NB4 (cell line): Measurements from ENCODE around the gene SGCD.

Experiments used
- DNase-seq: peaks from one replicate; pipeline ENCODE4 v3.0.0; 2010; ENCODE audit warnings: low read depth
- H3K4me3 ChIP-seq: one replicate; pipeline ENCODE4 v1.5.1; 2011; ENCODE audit warnings: mild to moderate bottlenecking, low read depth, low read length, moderate library complexity
- CTCF ChIP-seq: IDR thresholded peaks from one replicate; pipeline ENCODE4 v1.5.1; 2012; ENCODE audit warnings: low read depth, low read length
- MAX ChIP-seq: IDR thresholded peaks from 2 replicates; pipeline ENCODE4 v1.6.1; 2011; ENCODE audit warnings: low read depth, low read length
- MYC ChIP-seq: IDR thresholded peaks from 2 replicates; pipeline ENCODE4 v1.6.1; 2011; ENCODE audit warnings: low read depth, low read length
- POLR2A ChIP-seq: IDR thresholded peaks from 2 replicates; pipeline ENCODE4 v1.6.1; 2011; ENCODE audit warnings: mild to moderate bottlenecking; ENCODE audit not compliant: insufficient read length; ENCODE audit errors: extremely low read depth

The SGCD gene

GRCh38 chr5:156589104-156589945, 262.4 kb downstream of the SGCD start:
- H3K4me3 ChIP-seq, result no peak overlapping the region
- TF ChIP-seq POLR2A (no peak), MYC (no peak), MAX (no peak), CTCF (no peak)
- DNase-seq, result no peak

- no peak overlapping the region for H3K4me3 ChIP-seq
- DNase-seq, result no peak
- TF ChIP-seq MAX, result no peak
- no peak for TF ChIP-seq MYC
- TF ChIP-seq CTCF, result no peak
- no peak for TF ChIP-seq POLR2A
Measured at GRCh38 chr5:156589946-156590216, 262.9 kb downstream of the SGCD start.

- no peak for DNase-seq
- no peak overlapping the region for H3K4me3 ChIP-seq
- TF ChIP-seq POLR2A (no peak), MAX (no peak), CTCF (no peak), MYC (no peak)
Measured at GRCh38 chr5:156590978-156591377, 264.0 kb downstream of the SGCD start.

- no peak overlapping the region for H3K4me3 ChIP-seq
- TF ChIP-seq POLR2A (no peak), MYC (no peak), CTCF (no peak), MAX (no peak)
- DNase-seq, result no peak
Measured at GRCh38 chr5:156591631-156592030, 264.7 kb downstream of the SGCD start.

GRCh38 chr5:156593546-156593945, 266.6 kb downstream of the SGCD start:
- no peak overlapping the region for H3K4me3 ChIP-seq
- TF ChIP-seq CTCF (no peak), MYC (no peak), MAX (no peak), POLR2A (no peak)
- DNase-seq, result no peak
